ENCODE data around the gene PCYT2. TPM values are rescaled to one million over a fixed set of nuclear protein-coding genes. Genes with fewer than 3 reads are reported as not detected.

PCYT2 gene
- total RNA-seq, 2 donors from 2014 or later = 66.8 to 70.9 TPM

DNA sequence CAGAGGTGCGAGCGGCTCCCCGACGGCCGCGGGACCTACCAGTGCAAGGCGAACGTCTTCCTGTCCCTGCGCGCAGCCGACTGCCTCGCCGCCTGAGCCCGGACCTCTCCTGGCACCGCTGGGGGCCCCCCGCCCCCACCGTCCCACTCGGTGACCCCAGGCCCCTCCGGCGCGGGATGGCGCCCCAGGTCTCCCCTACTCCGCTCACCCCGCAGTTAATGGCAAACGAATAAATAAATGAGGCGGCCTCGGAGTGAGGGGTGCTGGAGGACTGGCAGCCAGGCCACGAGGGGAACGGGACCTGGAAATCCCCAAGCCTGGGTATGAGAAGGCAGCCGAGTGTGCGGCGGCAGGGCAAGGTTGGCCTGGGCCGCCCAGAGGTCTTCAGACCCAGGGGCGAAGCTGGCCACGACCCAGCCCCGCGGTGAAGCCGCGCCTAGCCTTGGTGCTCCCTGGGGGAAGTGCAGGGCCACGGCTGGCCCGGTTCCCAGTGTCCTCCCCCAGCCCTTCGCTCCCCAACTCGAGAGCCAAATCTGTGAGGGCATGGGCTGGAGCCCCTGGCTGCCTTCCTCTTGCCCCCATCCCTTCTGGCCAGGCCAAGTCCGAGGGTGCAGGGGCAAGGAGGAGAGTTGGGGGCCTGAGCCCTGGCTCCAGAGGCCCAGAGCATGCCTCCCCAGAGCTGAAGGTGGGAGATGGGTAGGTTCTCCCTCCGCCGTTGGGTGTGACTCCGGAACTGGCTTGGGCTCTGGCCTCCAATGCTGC is 8.4 kb downstream of the PCYT2 start:
- Mint-ChIP-seq H3K27ac (no peak overlapping the region), H3K4me1 (no peaks in the 10 kb centered on the region), H3K9me3 (no peaks in the 10 kb centered on the region), H3K27me3 (ENCODE audit: insufficient read depth) (peaks cover 11% of the 10 kb centered on the region), H3K4me3 (no peak overlapping the region), H3K36me3 (ENCODE audit: low read depth) (peaks cover 24% of the 10 kb centered on the region)
- TF ChIP-seq, protein P1, sequence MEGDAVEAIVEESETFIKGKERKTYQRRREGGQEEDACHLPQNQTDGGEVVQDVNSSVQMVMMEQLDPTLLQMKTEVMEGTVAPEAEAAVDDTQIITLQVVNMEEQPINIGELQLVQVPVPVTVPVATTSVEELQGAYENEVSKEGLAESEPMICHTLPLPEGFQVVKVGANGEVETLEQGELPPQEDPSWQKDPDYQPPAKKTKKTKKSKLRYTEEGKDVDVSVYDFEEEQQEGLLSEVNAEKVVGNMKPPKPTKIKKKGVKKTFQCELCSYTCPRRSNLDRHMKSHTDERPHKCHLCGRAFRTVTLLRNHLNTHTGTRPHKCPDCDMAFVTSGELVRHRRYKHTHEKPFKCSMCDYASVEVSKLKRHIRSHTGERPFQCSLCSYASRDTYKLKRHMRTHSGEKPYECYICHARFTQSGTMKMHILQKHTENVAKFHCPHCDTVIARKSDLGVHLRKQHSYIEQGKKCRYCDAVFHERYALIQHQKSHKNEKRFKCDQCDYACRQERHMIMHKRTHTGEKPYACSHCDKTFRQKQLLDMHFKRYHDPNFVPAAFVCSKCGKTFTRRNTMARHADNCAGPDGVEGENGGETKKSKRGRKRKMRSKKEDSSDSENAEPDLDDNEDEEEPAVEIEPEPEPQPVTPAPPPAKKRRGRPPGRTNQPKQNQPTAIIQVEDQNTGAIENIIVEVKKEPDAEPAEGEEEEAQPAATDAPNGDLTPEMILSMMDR (conservative IDR thresholded peaks at IDR 0.05) = no peak
- H3K27me3 ChIP-seq (ENCODE audit: control insufficient read depth, insufficient read depth, low read length, poor library complexity, severe bottlenecking) = peaks cover 10% of the 10 kb centered on the region
- no peaks in the 10 kb centered on the region for H3K9me3 ChIP-seq (ENCODE audit: control insufficient read depth, low read length)
- H3K36me3 ChIP-seq (ENCODE audit: control insufficient read depth, insufficient read depth, low read length) = peaks cover 33% of the 10 kb centered on the region
- H3K4me1 ChIP-seq (ENCODE audit: control insufficient read depth, insufficient read depth, low read length) = no peaks in the 10 kb centered on the region
- no peak overlapping the region for H3K4me3 ChIP-seq (ENCODE audit: low read length)
- WGBS, 2 experiments (ENCODE audit: insufficient coverage in 1 of 2, insufficient read length in 1 of 2) = 75 to 88% methylated on average over 24 to 47 of the region's 47 CpGs
- no peak overlapping the region for H3K9ac ChIP-seq (ENCODE audit: extremely low read depth, low read length, poor library complexity, severe bottlenecking)
- no peak overlapping the region for H3K27ac ChIP-seq (ENCODE audit: low read depth, low read length)
- peak; percentile 81 for DNase-seq

DNA sequence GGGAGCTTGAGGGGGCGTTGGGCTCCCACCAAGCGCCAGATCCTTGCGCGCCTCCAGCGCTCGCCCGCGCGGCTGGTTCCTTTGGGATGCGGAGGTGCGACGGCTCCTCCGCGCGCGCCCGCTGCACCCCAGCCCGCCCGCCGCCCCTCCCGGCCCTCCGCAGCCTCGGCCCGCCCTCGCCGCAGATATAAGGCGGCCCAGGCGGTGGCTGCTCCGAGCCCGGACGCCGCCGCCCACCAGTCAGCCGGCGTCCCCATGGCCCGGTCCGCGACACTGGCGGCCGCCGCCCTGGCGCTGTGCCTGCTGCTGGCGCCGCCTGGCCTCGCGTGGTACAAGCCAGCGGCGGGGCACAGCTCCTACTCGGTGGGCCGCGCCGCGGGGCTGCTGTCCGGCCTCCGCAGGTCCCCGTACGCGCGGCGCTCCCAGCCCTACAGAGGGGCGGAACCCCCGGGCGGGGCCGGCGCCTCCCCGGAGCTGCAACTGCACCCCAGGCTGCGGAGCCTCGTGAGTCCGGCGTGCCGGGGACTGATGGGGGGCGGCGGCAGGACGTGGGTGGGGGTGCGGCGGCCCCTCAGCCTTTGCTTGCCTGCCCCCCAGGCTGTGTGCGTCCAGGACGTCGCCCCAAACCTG is 9.1 kb downstream of the PCYT2 start, which contains the start of gene NPB:
NPB (plus strand) TSS at position 216 of the 630 bp plus-strand sequence; CDS start at position 256, 40 bp downstream.
- Histone ChIP-seq H3K27me3 (ENCODE audit: control insufficient read depth, insufficient read depth, low read length, poor library complexity, severe bottlenecking) (peaks cover 10% of the 10 kb centered on the region), H3K4me1 (ENCODE audit: control insufficient read depth, insufficient read depth, low read length) (no peaks in the 10 kb centered on the region), H3K9ac (ENCODE audit: extremely low read depth, low read length, poor library complexity, severe bottlenecking) (no peak within 1 kb of the TSS), H3K4me3 (ENCODE audit: low read length) (no peak within 1 kb of the TSS), H3K36me3 (ENCODE audit: control insufficient read depth, insufficient read depth, low read length) (peaks cover 32% of the 10 kb centered on the region), H3K27ac (ENCODE audit: low read depth, low read length) (no peak within 1 kb of the TSS), H3K9me3 (ENCODE audit: control insufficient read depth, low read length) (no peaks in the 10 kb centered on the region)
- no peak within 1 kb of the TSS for H3K27ac Mint-ChIP-seq
- no peaks in the 10 kb centered on the region for H3K4me1 Mint-ChIP-seq
- TF ChIP-seq, protein P1 (conservative IDR thresholded peaks at IDR 0.05) = no peak
- 9 to 20% methylated on average over 10 to 79 of the region's 79 CpGs for WGBS, 2 experiments (ENCODE audit: insufficient coverage in 1 of 2, insufficient read length in 1 of 2)
- DNase-seq = peak; percentile 82
- H3K36me3 Mint-ChIP-seq (ENCODE audit: low read depth) = peaks cover 26% of the 10 kb centered on the region
- no peaks in the 10 kb centered on the region for H3K9me3 Mint-ChIP-seq
- peaks cover 11% of the 10 kb centered on the region for H3K27me3 Mint-ChIP-seq (ENCODE audit: insufficient read depth)
- peak within 1 kb of the TSS; percentile 9 for H3K4me3 Mint-ChIP-seq

DNA sequence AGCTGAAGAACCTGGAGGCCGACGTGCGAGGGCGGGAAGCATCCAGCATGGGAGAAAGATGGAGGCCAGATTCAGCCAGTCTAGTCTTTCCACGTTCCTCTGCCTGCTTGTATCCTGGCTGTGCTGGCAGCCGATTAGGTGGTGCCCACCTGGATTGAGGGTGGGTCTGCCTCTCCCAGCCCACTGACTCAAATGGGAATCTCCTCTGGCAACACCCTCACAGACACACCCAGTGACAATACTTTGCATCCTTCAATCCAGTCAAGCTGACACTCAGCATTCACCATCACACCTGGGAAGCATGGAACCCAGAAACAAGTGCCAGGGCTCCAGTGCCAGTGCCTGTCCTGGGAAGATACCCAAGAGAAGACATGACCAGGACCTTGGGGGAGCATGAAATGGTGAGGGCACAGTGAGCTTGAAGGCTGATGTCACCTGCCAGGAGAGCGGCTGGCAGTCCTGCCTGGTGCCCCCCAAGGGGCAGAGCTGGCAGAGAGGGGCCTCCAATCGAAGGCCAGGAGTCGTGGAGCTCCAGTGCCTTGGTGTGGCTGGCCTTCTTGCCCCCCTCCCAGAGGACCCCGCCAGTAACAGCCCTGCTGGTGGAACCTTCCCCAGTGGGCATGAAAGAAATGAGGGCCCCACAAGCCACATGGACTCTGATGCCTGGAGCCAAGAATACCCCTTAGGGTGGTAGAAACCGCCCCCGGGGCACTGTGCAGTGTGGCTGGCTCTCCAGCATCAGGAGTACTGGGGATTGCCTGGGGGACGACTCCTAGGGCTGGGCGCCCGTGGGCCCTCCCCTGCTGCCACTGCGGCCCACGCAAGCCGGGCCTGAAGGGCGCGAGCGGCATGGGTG is 9.8 kb downstream of the PCYT2 start:
- TF ChIP-seq, protein P1 (conservative IDR thresholded peaks at IDR 0.05) = no peak
- Mint-ChIP-seq H3K4me3 (peak overlapping the region; percentile 9), H3K36me3 (ENCODE audit: low read depth) (peaks cover 22% of the 10 kb centered on the region), H3K9me3 (no peaks in the 10 kb centered on the region), H3K4me1 (no peaks in the 10 kb centered on the region), H3K27ac (no peak overlapping the region), H3K27me3 (ENCODE audit: insufficient read depth) (peaks cover 11% of the 10 kb centered on the region)
- WGBS, 2 experiments (ENCODE audit: insufficient coverage in 1 of 2, insufficient read length in 1 of 2) = 60 to 88% methylated on average over 9 to 21 of the region's 21 CpGs
- DNase-seq = no peak
- Histone ChIP-seq H3K4me3 (ENCODE audit: low read length) (no peak overlapping the region), H3K27ac (ENCODE audit: low read depth, low read length) (no peak overlapping the region), H3K4me1 (ENCODE audit: control insufficient read depth, insufficient read depth, low read length) (no peaks in the 10 kb centered on the region), H3K27me3 (ENCODE audit: control insufficient read depth, insufficient read depth, low read length, poor library complexity, severe bottlenecking) (peaks cover 10% of the 10 kb centered on the region), H3K36me3 (ENCODE audit: control insufficient read depth, insufficient read depth, low read length) (peaks cover 30% of the 10 kb centered on the region), H3K9ac (ENCODE audit: extremely low read depth, low read length, poor library complexity, severe bottlenecking) (no peak overlapping the region), H3K9me3 (ENCODE audit: control insufficient read depth, low read length) (no peaks in the 10 kb centered on the region)
